GM12874 (cell line): ENCODE data around the gene DAB2IP.

Experiments used
- TF ChIP-seq, protein P1 (sequence below): IDR thresholded peaks from 2 replicates; pipeline ENCODE4 v1.5.1; 2011; ENCODE audit warnings: low read depth, mild to moderate bottlenecking, control low read depth, low read length, moderate library complexity; ENCODE audit not compliant: insufficient read depth

The DAB2IP gene

GRCh38 chr9:121783111-121783510, 131.7 kb downstream of the DAB2IP start:
- TF ChIP-seq, protein P1, sequence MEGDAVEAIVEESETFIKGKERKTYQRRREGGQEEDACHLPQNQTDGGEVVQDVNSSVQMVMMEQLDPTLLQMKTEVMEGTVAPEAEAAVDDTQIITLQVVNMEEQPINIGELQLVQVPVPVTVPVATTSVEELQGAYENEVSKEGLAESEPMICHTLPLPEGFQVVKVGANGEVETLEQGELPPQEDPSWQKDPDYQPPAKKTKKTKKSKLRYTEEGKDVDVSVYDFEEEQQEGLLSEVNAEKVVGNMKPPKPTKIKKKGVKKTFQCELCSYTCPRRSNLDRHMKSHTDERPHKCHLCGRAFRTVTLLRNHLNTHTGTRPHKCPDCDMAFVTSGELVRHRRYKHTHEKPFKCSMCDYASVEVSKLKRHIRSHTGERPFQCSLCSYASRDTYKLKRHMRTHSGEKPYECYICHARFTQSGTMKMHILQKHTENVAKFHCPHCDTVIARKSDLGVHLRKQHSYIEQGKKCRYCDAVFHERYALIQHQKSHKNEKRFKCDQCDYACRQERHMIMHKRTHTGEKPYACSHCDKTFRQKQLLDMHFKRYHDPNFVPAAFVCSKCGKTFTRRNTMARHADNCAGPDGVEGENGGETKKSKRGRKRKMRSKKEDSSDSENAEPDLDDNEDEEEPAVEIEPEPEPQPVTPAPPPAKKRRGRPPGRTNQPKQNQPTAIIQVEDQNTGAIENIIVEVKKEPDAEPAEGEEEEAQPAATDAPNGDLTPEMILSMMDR: no peak

DNA sequence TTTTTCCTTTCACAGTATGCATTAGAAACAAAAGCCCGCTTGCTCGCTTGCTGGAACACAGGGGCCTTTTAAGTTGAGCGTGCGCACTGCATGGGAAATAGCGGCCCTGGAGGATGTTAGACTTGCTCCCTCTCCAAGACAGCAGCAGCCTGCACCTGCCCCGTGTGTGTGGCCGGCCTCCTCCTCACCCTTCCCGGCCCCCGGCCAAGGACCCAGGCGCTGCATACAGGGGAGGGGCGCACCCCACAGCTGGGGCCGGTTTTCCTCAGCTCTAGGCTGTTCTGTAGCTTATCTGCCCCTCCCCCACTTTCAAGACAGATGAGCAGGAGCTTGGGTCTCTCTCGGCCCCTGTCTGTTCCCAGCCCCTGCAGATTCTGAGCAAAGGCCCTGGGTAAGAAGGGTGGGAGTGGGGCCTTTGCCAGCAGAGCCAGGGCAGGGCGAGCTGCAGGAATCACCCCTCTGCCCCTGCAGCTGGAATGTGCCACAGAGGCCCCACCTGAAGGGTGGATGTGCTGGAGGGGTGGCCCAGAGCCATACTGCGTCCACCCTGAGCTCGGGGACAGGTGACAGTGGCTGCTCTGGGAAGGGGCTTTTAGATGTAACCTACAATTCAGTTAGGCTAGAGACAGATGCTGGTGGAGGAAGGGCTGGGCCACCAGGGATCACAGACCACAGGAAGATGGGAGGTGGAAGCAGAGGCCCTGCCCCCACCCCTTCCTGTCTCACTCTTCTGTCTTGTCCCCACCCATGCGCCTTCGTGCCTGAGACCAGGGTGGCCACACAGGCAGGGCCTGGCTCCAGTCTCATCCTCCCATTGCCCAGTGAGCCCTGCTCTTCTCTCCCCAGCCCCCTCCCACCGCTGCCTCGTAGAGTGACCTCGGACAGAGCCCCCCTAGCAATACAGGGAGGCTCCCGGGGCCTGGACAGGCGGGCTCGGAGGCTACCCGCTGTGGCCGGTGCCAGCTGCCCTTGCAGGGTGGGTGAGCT, 132.4 kb downstream of the DAB2IP start:
- TF ChIP-seq, protein P1: no peak

DNA sequence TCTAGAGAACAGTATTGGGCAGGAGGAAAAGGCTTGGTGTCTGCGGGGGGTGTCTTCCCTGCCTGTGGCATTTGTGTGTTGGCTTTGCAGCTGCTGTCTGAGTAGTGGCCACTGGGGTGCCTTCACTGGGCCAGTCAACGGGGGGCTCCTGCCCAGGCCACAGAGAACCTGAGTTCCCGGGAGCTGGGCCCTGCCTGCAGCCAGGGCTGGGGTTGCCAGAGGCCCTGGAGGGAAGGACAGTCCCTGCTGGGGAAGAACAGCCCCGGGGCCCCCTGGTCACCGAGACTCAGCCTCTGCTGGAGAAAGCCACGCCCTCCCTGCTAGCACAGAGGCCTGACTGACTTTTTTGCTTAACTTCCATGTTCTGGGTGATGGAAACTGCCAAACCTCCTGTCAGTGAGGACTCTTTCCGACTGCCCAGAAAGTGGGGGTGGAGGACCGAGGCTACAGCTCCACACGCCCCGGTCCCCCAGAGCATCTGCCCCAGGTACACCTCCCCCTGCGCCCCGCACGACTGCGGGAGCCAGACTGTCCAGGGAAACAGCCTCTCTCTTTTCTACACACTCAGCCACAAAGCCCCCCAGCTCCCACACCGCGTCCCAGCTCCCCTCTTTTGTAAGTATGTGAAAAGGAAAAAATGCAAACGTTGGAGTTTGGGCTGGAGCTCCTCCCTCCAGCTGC, 133.4 kb downstream of the DAB2IP start:
- TF ChIP-seq, protein P1: no peak

DNA sequence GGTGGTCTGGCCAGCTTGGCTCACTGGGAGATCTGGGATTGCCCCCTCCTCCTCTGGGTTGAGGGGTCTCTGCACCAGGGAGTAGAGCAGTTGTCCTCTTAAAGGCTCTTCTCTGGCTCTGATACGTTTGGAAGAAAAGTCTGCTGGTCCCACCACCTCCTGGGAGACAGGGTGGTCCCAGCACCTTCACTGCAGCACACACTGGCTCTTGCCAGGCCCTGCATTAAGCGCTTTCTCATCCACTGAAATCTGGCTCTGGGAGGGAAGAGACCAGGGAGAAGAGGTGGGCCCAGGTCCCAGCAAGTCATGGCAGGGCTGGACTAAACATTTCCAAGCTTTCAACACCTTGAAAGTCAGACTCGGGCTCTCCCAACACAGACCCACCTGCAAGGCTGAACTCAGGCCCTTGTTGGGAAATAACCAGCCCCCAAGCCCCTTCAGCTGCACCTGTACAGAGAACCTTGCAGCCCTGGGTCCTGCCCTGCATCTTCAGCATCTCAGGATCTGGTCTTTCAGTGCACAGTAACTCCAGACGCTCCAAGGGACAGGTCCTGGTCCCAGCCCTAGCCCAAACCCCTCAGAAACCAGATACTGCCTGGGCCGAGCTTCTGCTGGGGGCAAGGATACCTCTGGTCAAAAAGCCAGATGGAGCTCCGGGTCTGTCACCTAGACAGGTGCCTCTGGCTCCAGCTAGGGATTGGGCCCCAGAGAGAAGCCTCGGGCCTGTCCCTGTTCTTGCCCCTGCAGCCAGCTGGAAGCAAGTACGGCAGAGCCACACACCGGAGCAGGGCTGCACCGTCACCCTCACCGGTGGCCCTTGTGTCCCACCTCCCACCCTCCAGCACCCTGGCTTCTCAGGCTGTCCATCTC, 134.5 kb downstream of the DAB2IP start:
- TF ChIP-seq, protein P1: no peak

DNA sequence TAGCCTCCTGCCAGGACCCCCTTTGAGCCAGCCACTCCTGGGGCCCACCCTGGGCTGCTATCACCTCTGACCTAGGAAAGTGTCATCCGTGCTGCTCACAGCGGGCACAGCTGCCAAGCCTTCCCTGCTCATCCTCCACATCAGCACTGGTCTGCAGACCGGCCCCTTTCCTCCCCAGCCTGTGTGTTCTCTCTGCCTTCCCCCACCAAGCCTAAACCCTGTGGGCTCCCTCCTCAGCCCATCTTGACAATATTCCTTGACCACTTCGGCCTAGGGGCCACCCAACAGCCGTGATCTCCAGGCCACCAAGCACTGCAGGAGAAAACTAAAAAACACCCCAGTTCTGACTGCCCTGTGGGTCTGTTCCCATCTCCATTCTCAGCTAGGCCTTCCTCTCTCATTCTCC, 135.1 kb downstream of the DAB2IP start:
- TF ChIP-seq, protein P1: no peak

DNA sequence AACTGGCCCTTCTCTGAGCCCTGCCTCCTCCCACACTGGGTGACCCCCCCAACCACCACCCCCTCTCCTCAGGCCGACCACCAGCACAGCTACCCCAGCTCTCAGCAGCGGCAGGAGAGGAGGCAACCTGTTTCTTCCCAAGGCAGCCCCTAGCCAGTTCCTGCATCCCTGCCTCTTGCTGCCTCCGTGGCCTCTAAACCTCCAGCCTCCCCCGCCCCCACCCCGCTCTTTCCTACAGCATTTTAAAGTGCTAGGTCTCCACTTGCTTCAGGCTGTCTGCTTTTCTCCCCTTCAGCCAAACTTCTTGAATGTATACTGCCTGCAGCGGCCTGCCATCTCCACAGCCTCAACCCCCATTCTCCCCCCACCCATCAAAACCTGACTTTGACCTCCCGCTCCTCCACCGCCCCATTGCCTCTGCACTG, 135.6 kb downstream of the DAB2IP start:
- TF ChIP-seq, protein P1: no peak
